Measurements from ENCODE around the gene LURAP1L.

The LURAP1L gene, protein sequence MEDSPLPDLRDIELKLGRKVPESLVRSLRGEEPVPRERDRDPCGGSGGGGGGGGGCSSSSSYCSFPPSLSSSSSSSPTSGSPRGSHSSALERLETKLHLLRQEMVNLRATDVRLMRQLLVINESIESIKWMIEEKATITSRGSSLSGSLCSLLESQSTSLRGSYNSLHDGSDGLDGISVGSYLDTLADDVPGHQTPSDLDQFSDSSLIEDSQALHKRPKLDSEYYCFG

GRCh38 chr9:12774861-12775678 lies at the start of gene LURAP1L:
TSS of gene LURAP1L (plus strand) at chr9:12775020. CDS start at chr9:12775716, 696 bp downstream.
- Mint-ChIP-seq H3K9me3 (no peaks in the 10 kb centered on the region), H3K36me3 (ENCODE audit: insufficient read depth) (no peaks in the 10 kb centered on the region), H3K4me1 (no peaks in the 10 kb centered on the region), H3K27ac (ENCODE audit: low read depth) (no peak within 1 kb of the TSS), H3K4me3 (peak within 1 kb of the TSS; percentile 18), H3K27me3 (no peaks in the 10 kb centered on the region)
- DNase-seq (ENCODE audit: low spot score in 2 of 2) (no peak), ATAC-seq (replicated peaks; ENCODE audit: extremely low read depth, poor library complexity, severe bottlenecking) (no peak)

DNA sequence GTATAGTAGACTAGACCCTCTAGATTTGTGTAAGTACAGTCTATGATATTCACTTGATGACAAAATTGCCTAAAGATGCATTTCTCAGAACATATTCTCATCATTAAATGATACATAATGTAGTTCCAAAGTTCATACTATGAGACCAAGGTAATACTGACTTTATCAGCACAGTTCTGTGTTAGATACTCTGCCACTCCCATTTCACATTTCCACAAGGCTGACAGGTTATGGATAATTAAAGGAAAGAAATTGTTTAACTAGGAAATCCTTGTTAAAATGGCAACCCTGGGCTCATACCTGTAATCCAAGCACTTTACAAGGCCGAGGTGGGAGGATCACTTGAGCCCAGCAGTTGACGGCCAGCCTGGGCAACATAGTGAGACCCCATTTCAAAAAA lies 48.0 kb upstream of the LURAP1L start:
- Mint-ChIP-seq H3K9me3 (peaks cover 24% of the 10 kb centered on the region), H3K36me3 (ENCODE audit: insufficient read depth) (no peaks in the 10 kb centered on the region), H3K4me1 (no peaks in the 10 kb centered on the region), H3K4me3 (no peak overlapping the region), H3K27me3 (no peaks in the 10 kb centered on the region), H3K27ac (ENCODE audit: low read depth) (no peak overlapping the region)
- ATAC-seq (replicated peaks; ENCODE audit: extremely low read depth, poor library complexity, severe bottlenecking) (no peak), DNase-seq (ENCODE audit: low spot score in 2 of 2) (no peak)

- peaks cover 18% of the 10 kb centered on the region for H3K9me3 Mint-ChIP-seq
- no peaks in the 10 kb centered on the region for H3K27me3 Mint-ChIP-seq
- H3K4me3 Mint-ChIP-seq, result no peak overlapping the region
- no peaks in the 10 kb centered on the region for H3K36me3 Mint-ChIP-seq (ENCODE audit: insufficient read depth)
- ATAC-seq (replicated peaks; ENCODE audit: extremely low read depth, poor library complexity, severe bottlenecking) (no peak), DNase-seq (ENCODE audit: low spot score in 2 of 2) (no peak)
- H3K4me1 Mint-ChIP-seq, result no peaks in the 10 kb centered on the region
- H3K27ac Mint-ChIP-seq (ENCODE audit: low read depth), result no peak overlapping the region
These were observed 44.6 kb upstream of the LURAP1L start for GRCh38 chr9:12730198-12730597.

DNA sequence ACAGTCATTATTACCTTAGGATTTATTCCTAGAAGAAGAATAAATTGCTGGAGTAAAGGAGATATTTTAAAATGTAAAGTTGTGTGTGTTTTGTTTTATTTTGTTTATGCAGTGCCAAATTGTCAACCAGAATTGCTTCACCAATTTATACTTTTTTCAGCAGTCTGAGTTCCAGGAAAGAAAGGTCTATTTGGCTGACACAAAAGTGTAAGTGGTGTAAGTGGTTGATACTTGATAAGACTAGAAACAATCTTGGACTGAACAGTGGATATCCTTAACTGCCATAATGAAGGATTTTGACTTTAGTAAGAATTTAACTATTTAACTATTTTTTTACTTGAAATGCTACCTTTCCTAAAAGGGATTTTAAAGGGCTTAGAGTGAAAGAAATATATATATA lies 43.9 kb upstream of the LURAP1L start:
- H3K9me3 Mint-ChIP-seq, result peaks cover 18% of the 10 kb centered on the region
- H3K4me1 Mint-ChIP-seq, result no peaks in the 10 kb centered on the region
- no peak overlapping the region for H3K4me3 Mint-ChIP-seq
- H3K27me3 Mint-ChIP-seq, result no peaks in the 10 kb centered on the region
- ATAC-seq (replicated peaks; ENCODE audit: extremely low read depth, poor library complexity, severe bottlenecking) (no peak), DNase-seq (ENCODE audit: low spot score in 2 of 2) (no peak)
- H3K27ac Mint-ChIP-seq (ENCODE audit: low read depth), result no peak overlapping the region
- H3K36me3 Mint-ChIP-seq (ENCODE audit: insufficient read depth), result no peaks in the 10 kb centered on the region

DNA sequence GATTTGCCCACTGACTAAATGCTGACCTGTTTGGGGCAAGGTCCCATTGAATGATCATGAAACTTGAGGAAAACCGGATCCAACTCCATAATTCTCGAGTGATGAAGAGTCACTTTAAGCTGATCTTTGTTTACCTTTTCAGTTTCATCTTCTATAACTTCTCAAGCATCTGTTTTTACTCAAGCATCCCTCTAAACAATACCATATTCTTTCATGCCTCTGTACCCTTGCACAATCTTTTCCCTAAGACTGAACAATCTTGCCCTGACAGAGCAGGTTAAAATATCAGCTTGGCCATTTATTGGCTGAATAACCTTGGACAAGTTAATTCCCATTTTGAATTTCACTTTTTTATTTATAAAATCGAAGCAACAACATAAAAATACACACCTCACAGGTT lies 41.8 kb upstream of the LURAP1L start:
- Mint-ChIP-seq H3K4me3 (no peak overlapping the region), H3K27ac (ENCODE audit: low read depth) (no peak overlapping the region), H3K27me3 (no peaks in the 10 kb centered on the region), H3K9me3 (peaks cover 18% of the 10 kb centered on the region), H3K4me1 (no peaks in the 10 kb centered on the region), H3K36me3 (ENCODE audit: insufficient read depth) (no peaks in the 10 kb centered on the region)
- DNase-seq (ENCODE audit: low spot score in 2 of 2) (no peak), ATAC-seq (replicated peaks; ENCODE audit: extremely low read depth, poor library complexity, severe bottlenecking) (no peak)

GRCh38 chr9:12735665-12736064 lies 39.2 kb upstream of the LURAP1L start:
- Mint-ChIP-seq H3K4me1 (no peaks in the 10 kb centered on the region), H3K36me3 (ENCODE audit: insufficient read depth) (no peaks in the 10 kb centered on the region), H3K27me3 (no peaks in the 10 kb centered on the region), H3K4me3 (no peak overlapping the region), H3K9me3 (peaks cover 20% of the 10 kb centered on the region), H3K27ac (ENCODE audit: low read depth) (no peak overlapping the region)
- DNase-seq (ENCODE audit: low spot score in 2 of 2) (no peak), ATAC-seq (replicated peaks; ENCODE audit: extremely low read depth, poor library complexity, severe bottlenecking) (no peak)

DNA sequence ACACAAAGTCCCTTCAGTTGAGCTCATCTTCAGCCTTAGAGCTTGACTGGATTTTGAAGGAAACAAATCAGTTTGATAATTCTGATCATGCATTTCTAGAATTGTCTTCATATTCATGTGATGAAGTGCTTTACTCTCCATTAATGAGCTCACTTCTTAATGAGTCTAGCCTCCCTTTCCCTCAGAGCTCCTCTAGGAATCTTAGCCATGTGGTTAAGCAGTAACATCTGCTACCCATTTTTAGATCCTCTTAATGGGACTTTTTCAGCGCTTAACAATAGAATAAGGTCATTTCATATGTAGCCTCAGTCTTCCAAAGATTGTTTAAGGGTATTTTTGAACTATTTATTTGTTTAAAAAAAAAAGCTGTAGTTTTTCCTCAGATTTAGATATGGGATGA lies 36.9 kb upstream of the LURAP1L start:
- Mint-ChIP-seq H3K36me3 (ENCODE audit: insufficient read depth) (no peaks in the 10 kb centered on the region), H3K4me1 (no peaks in the 10 kb centered on the region), H3K27ac (ENCODE audit: low read depth) (no peak overlapping the region)

DNA sequence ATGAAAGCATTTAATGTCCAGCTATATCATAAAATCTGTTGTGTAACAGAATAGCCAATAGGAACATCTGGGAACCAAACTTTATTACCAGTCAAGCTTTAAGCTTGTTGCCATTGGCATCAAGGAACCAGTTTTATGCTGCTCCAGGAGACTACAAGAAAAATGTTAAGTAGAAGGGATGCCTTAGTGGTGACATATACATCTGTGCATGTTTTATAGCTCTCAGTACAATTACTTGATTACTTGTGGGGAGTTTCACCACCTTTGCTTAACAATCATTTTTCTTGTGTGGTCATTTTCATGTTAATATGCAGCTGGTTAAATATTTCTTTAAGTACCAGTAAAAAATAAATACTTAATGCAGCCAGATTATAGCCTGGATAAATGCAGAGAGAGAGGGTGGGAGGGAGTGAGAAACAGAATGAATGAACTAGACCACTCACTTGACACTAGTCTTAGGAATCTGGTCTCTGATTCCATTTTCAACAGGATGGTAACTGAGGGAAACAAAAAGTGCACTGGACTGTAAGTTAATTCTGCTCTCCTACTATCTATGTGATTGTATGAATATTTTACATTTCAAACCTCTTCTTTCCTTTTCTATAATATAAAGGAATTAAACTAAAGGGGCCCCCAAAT lies 35.7 kb upstream of the LURAP1L start:
- no peaks in the 10 kb centered on the region for H3K36me3 Mint-ChIP-seq (ENCODE audit: insufficient read depth)
- no peak overlapping the region for H3K27ac Mint-ChIP-seq (ENCODE audit: low read depth)
- H3K9me3 Mint-ChIP-seq, result peaks cover 23% of the 10 kb centered on the region
- ATAC-seq (replicated peaks; ENCODE audit: extremely low read depth, poor library complexity, severe bottlenecking) (no peak), DNase-seq (ENCODE audit: low spot score in 2 of 2) (no peak)
- H3K4me3 Mint-ChIP-seq, result no peak overlapping the region
- H3K4me1 Mint-ChIP-seq, result no peaks in the 10 kb centered on the region
- H3K27me3 Mint-ChIP-seq, result no peaks in the 10 kb centered on the region

More for the DNA sequence above, 36.9 kb upstream of the LURAP1L start:
- peaks cover 24% of the 10 kb centered on the region for H3K9me3 Mint-ChIP-seq
- H3K27me3 Mint-ChIP-seq, result no peaks in the 10 kb centered on the region
- no peak overlapping the region for H3K4me3 Mint-ChIP-seq
- DNase-seq (ENCODE audit: low spot score in 2 of 2) (no peak), ATAC-seq (replicated peaks; ENCODE audit: extremely low read depth, poor library complexity, severe bottlenecking) (no peak)

DNA sequence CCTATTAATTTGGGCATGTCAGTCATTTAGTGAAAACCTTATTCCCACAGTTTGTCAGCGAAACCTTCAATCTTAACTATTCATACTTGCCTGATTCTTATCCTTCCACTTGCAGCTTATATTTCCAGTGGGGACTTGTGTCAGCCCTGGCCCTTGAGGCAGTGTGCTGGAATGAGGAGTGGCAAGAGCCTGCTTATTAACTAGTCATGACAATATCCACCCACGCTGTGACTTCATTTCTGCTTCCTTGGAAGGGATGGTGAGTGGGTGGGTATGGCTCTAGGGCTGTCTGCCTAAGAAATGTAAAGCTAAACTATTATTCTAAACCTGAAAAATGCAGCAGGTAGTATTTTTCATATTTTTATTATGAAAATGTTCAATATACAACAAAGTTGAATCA lies 34.0 kb upstream of the LURAP1L start:
- no peaks in the 10 kb centered on the region for H3K27me3 Mint-ChIP-seq
- ATAC-seq (replicated peaks; ENCODE audit: extremely low read depth, poor library complexity, severe bottlenecking), result no peak
- H3K4me1 Mint-ChIP-seq, result no peaks in the 10 kb centered on the region
- no peaks in the 10 kb centered on the region for H3K36me3 Mint-ChIP-seq (ENCODE audit: insufficient read depth)
- no peak for DNase-seq (ENCODE audit: low spot score in 2 of 2)
- H3K9me3 Mint-ChIP-seq, result peaks cover 29% of the 10 kb centered on the region
- no peak overlapping the region for H3K4me3 Mint-ChIP-seq
- no peak overlapping the region for H3K27ac Mint-ChIP-seq (ENCODE audit: low read depth)

DNA sequence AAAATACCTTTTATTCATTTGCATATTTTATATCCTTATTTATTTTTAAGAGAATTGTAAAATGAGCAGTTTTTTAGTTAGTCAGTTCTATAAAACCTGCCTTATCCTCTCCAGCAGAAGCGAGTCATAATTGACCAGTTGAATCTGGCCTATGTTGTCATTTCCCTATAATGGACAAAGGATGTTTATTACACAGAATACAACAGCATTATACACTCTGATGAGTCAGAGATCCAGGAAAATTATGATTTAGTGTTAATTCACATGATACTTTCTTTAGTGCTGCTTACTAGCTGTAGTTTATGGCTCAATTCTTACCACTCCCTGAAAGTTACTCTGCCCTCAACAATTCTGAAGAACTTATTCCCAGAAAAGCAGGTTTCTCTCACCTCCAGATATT lies 26.8 kb upstream of the LURAP1L start:
- H3K36me3 Mint-ChIP-seq (ENCODE audit: insufficient read depth), result no peaks in the 10 kb centered on the region
- H3K4me1 Mint-ChIP-seq, result no peaks in the 10 kb centered on the region
- H3K27me3 Mint-ChIP-seq, result no peaks in the 10 kb centered on the region
- H3K9me3 Mint-ChIP-seq, result peaks cover 34% of the 10 kb centered on the region
- no peak overlapping the region for H3K4me3 Mint-ChIP-seq
- DNase-seq (ENCODE audit: low spot score in 2 of 2), result no peak
- ATAC-seq (replicated peaks; ENCODE audit: extremely low read depth, poor library complexity, severe bottlenecking), result no peak
- H3K27ac Mint-ChIP-seq (ENCODE audit: low read depth), result no peak overlapping the region

DNA sequence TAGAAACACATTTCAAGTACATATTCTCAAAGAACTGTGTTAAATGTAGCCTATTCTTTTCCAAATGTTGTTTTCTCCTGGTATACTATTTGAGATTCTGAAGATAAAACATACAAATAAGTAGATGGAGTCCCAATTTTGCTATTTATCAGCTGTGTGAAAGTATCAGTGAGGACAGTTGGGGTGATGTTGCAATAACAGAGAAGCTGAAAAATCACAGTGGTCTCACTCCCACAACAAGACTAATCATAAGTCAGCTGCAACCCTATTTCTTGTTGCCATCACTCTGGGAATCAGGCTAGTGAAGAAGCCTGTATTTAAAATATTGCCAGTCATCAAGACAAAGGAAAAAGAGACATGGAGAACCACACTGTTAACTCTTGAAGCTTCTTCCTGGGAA lies 25.9 kb upstream of the LURAP1L start:
- DNase-seq (ENCODE audit: low spot score in 2 of 2), result no peak
- Mint-ChIP-seq H3K27me3 (no peaks in the 10 kb centered on the region), H3K9me3 (peaks cover 30% of the 10 kb centered on the region), H3K36me3 (ENCODE audit: insufficient read depth) (no peaks in the 10 kb centered on the region), H3K27ac (ENCODE audit: low read depth) (no peak overlapping the region), H3K4me1 (no peaks in the 10 kb centered on the region), H3K4me3 (no peak overlapping the region)
- ATAC-seq (replicated peaks; ENCODE audit: extremely low read depth, poor library complexity, severe bottlenecking), result no peak

- Mint-ChIP-seq H3K27ac (ENCODE audit: low read depth) (no peak overlapping the region), H3K4me1 (no peaks in the 10 kb centered on the region), H3K36me3 (ENCODE audit: insufficient read depth) (peaks cover 2% of the 10 kb centered on the region), H3K9me3 (peaks cover 15% of the 10 kb centered on the region), H3K27me3 (no peaks in the 10 kb centered on the region), H3K4me3 (no peak overlapping the region)
- no peak for ATAC-seq (replicated peaks; ENCODE audit: extremely low read depth, poor library complexity, severe bottlenecking)
- no peak for DNase-seq (ENCODE audit: low spot score in 2 of 2)
These were observed 20.9 kb upstream of the LURAP1L start for GRCh38 chr9:12753931-12754330.

DNA sequence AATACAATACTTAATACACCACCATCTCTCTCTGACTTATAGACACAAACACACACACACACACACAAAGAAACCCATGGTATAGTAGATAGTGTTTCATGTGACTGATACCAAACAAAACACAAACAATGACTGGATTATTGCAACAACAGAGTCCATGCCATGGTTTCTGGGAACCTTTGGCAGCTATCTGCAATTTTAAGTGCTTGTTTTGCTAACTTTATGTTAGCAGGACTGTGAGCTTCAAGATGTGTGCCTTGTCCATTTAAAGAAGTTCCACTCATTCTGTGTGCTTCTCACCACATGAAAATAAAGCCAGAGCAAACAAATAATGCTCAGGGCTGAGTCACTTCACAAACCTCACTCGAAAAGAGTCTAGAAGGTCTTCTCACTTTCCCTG lies 15.1 kb upstream of the LURAP1L start:
- H3K27me3 Mint-ChIP-seq, result no peaks in the 10 kb centered on the region
- no peak overlapping the region for H3K27ac Mint-ChIP-seq (ENCODE audit: low read depth)
- H3K4me1 Mint-ChIP-seq, result no peaks in the 10 kb centered on the region
- peaks cover 22% of the 10 kb centered on the region for H3K9me3 Mint-ChIP-seq
- peaks cover 2% of the 10 kb centered on the region for H3K36me3 Mint-ChIP-seq (ENCODE audit: insufficient read depth)
- H3K4me3 Mint-ChIP-seq, result no peak overlapping the region
- DNase-seq (ENCODE audit: low spot score in 2 of 2) (no peak), ATAC-seq (replicated peaks; ENCODE audit: extremely low read depth, poor library complexity, severe bottlenecking) (no peak)
